NCI-H128 (cell line): ENCODE results near the gene MRO.
"Not testable (repeated sequence)": the region's sequence is repeated elsewhere in the genome, so short reads cannot be mapped to it uniquely, and the experiment has no call there.

ENCODE experiments used
- DNase-seq: peaks from one replicate; lab custom pipeline; 2025; ENCODE audit not compliant: unreplicated experiment; lab: John Stamatoyannopoulos, UW

The MRO gene

DNA sequence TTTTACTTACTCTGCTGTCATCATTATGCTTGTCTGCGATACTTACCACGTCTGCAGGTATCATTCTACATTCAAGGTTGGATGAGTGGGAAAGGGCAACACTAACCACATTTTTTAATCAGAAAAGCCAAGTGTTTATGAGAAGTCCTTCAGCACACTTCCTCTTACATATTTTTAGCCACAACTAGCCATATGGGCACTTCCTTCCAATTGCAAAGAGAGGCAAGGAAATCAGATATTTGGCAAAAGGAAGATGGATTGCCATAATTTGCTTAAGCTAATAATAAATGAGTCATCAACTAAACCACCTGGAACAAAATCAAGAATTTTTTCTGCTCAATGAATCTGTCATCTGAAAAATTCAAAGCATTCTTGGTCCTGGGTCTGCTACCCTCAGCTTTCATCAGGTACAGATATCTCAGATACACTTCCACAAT is 16.7 kb upstream of the MRO start:
- no peak for DNase-seq

DNA sequence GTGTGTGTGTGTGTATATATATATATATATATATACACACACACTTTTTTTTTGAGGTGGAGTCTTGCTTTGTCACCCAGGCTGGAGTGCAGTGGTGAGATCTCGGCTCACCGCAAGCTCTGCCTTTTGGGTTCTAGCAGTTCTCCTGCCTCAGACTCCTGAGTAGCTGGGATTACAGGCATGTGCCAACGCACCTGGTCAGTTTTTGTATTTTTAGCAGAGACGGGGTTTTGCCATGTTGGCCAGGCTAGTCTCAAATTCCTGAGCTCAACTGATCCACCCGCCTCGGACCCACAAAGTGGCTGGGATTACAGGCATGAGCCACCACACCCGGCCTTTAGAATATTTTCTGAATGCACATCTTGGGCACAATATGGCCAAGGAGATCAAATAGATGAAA is 13.7 kb upstream of the MRO start:
- DNase-seq = not testable (repeated sequence)

DNA sequence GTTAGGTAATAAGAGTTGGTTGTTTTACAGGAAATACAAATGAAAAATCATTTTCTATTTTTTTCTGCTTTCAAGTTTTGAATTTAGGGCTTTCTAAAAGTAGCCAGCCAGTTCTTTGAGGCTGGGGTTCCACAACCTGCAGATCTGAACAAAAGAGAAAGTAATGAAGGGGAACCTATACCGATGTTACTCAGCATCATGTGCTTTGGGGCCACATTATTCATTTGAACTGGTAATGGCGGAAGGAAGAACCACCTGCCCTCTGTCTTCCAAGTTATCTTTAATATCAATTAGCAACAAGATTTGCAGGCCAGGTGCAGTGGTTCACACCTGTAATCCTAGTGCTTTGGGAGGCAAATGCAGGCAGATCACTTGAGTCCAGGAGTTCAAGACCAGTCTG is 12.9 kb upstream of the MRO start:
- no peak for DNase-seq

DNA sequence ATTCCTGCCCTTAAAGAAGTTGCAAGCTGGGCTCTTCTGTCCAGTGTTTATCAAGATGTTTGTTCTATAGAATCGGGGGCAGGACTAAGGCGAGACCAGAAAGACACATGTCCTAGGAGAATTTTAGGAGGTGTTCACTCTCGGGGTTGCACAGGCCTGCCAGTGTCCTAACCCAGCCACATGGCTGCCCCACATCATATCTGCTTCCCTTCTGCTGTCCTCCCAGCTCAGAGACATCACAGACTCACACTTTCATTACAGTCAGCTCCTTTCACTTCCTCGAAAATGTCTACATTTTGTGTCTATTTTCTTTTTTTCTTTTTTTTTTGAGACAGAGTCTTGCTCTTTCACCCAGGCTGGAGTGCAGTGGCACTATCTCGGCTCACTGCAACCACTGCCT is 10.7 kb upstream of the MRO start:
- DNase-seq = no peak

DNA sequence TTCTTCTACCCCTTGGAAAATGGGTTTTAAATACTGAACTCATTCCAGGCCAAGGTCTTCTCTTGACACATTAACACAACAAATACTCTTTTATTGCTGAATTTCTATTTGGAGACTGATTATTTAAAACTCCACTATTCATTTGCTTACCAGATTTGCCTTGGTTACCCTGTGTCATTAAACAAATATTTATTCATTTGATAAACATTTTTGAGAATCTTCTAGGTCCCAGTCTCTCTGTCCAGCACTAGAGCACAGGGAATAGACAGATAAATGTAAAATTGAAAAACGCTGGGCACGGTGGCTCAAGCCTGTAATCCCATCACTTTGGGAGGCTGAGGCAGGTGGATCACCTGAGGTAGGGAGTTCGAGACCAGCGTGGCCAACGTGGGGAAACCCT is 9.8 kb upstream of the MRO start:
- no peak for DNase-seq

DNA sequence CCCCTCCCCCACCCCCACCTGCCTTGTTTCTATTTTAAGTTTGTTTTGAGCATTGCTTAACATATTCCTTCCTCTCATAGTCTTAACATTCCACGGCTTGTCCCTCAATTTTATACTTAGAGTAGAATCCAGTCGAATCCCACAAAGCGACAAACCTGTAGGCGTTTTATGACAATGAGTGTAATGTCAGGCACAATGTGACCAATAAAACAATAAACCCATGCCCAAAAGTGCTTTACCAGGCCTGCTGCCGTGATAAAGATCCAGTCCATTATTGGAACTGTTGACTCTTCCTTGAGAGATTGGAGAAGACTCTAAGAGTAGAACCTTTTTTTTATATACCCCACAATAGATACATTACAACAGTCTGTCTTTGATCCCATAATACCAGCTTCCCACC is 6.2 kb upstream of the MRO start:
- no peak for DNase-seq

DNA sequence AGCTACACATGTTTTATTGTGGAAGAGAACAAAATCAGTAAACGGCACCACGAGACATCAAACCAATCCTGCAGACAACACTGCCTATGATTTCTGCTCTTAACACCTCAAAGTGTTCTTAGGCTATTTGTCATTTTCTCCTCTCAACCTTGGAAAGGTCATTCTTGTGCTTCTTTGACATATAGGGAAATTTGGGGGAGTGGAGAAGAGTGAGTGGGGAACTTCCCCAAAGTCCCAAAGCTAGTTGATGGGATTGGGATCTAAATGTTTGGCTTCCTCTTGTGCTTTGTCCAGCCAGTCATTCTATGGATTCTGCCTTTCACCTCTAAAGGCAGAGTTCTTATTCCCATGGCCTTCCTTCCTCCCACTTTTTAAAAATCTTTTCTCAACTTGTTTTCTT is 5.8 kb upstream of the MRO start:
- no peak for DNase-seq

DNA sequence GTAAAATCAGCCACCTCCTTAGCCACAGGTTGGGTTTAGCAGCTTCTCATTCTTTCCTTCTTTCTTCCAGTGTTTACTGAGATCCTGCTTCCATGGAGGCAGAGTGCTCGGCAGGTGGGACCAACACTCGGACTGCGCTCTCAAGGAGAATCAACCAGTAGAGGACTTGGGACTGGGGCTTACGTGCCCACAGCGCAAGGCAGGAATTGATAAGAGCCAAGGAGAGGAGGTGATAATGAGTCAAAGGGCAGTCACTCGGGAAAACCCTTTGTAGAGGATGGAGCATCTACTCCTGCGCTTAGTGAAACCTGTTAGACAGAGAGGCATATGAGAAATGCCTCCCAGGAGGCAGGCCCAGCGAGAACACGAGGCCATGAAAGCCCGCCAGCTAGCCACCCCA is 2.9 kb upstream of the MRO start:
- DNase-seq = no peak

DNA sequence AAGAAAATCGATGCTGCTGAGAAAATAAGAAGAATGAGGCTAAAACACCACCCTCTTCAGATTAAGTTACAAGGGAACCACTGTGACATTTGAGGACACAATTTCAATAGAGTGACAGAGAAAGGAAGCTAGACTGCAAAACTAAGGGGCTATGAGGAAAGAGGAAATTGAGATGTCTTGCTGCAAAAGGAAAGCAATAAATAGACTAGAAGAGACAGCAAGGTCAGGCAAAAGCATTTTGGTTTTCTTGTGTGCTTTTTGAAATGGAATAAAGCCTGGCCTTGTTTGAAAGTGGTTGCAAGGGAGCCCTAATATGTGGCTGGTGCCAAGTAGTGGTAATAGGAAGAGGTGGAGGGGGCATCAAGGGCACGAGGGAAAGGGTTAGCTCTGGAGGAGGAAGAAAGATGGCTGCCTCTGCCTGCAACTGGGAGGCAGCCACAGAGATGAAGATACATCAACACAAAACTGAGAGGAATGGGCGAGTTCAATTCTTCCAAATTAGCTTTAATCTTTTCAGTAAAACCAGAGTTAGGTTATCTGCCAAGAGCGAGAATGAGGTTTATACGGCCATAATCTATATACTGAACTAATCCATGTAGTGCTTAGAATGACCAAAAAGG is 1.2 kb upstream of the MRO start:
- DNase-seq = no peak

DNA sequence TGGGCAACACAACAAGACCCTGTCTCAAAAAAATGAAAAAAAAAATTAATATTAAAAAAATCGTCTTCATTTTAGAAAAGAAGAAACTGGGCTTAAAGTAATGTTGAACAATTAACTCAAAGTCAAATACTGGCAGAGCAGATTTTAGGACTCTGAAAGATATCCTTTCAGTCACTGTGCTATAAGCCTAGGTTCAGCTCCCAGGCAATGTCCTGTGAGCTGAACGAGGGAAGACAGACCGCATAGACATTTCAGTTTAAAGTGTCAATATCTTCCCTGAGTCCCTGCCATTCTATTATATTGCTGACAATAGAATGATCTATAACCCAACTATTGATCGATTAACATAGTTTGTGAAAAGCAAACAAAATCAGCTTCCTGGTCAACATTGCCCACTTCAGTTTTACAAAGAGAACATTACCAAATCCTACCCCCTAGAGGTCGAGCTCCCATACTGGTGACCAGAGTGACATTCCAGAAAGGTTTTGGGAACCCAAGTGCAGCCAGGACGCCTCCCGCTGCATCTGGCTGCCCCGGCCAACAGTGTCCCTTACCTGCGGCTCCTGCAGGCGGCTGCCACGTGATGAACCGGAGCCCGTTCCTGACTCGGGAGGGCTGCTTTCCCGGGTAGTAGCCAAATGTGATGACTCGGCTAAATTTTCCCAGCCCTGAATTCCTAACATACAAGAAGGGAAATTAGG is 639 bp downstream of the MRO start:
- DNase-seq = no peak

DNA sequence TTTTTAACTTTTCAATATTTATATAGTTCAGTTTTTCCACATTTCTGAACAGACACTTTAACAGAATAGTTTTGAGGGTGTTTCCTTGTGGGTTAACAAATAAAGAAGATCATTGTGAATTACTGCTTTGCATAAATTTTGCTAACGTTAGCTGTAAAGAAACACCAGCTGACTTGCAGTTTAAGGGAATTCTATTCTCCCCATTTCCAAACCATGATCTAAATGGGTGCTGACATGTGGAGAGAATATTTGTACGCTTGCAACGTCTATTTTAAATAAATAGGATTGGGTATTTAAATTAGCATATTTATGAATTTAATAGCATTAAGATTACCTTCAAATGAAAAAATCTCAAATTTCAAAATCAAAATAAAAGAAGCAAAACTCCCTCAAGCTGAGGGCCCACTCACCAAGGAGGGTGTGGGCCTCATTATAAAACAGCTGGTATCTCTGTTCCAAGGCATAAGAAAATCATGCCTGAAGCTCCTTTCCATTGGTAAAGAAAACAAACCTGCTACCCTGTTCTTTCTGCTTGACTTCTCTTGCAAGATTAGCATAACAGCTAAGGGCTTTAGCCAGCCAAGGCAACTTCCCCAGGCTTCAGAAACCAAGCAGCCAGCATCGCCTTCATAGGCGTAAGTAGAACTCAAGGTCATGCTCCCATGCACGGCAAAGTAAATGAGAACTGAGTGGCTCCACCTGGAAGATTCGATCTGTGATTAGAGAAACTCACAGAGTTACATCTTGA is 3.2 kb downstream of the MRO start:
- DNase-seq = no peak

DNA sequence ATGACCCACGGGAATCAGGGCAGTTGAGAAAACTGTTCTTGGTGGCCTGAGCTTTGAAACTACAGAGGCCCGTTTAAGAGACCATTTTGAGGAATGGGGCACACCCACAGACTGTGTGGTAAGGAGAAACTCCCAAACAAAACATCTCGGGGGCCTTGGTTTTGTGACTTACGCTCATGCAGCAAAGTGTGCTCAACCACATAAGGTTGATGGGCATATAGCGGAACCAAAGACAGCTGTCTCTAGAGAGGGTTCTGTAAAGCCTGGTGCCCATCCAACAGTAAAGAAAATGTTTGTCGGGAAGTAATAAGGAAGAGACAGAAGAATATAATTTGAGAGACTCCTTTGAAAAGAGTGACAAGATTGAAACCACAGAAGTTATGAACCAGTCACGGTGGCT is 5.4 kb downstream of the MRO start:
- no peak for DNase-seq

DNA sequence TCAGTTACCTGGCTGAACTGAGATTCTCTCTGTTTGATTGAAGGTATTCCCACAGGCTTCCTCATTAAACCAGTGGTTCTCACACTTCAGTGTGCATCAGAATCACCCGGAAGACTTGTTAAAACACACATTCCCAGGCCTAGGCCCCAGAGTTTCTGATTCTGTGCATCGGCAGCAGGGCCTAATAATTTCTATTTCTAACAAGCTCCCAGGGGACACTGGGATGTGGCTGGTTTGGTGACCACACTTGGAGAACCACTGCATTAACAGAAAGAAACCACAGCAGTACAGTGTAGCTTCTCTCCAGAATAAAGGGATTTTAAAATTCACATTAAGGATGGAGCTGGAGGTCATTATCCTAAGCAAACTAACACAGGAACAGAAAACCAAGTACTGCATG is 6.5 kb downstream of the MRO start:
- DNase-seq = no peak

DNA sequence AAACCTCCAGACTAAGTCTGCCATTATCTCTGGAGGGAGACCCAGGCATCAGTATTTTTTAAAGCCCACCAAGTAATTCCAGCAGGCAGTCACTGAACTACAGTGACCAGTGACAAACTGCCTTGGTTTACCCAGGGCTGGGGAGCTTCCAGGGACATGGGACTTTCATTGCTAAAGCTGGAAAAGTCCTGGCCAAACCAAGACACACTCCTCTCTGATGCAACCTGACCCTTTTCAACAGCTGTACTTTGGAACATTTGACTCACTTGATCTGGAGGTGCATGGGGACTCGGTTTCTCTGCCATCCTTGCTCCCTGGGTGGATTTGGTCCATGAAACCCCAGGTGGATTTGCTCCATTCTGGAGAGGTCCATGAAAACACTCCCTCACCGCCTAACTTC is 7.0 kb downstream of the MRO start:
- no peak for DNase-seq

DNA sequence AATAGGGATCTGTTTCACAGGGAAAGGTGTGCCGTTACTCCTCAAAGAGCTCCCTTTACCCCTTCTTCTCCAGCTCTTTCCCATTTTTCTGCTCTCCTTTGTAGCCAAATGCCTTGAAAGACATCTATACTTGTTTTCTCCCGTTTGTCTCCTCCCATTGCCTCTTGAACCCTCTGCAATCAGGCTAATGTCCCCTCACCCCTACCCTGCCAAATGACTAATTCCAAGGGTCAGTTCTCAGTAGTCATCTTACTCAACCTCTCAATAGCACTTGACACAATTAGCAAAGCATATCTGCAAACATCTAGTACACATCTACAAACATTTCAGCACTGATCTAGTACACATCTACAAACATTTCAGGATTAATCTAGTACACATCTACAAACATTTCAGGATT is 12.6 kb downstream of the MRO start:
- no peak for DNase-seq

DNA sequence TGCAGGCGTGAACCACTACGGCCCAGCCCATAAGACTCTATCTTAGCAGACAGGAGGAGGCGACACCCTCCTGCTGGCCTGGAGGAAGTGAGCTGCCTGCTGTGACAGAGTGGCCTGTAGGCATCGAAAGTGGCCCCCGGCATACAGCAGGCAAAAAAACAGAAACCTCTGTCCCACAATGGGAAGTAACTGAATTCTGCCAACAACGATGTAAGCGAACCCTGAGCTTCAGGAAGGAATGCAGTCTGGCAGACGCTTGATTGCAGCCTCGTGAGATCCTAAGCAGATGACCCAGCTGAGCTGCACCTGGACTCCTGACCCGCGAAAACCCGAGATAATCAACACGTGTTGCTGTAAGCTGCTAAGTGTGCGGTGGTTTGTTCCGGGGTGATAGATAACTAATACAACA is 13.6 kb downstream of the MRO start:
- DNase-seq = no peak

DNA sequence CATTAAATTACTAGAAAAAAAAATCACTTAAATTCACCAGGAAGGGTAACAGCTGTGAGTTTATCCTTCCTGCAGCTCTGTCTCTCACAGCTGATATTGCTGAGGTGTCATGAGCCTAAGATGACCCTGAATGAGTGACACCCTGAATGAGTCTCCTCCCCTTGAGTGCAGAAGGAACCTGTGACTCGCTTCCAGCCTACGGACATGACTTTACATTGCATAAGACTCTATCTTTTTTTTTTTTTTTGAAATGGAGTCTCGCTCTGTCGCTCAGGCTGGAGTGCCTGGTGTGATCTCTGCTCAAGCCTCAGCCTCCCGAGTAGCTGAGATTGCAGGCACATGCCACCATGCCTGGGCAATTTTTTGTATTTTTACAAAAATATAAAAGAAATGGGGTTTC is 14.1 kb downstream of the MRO start:
- DNase-seq = no peak

DNA sequence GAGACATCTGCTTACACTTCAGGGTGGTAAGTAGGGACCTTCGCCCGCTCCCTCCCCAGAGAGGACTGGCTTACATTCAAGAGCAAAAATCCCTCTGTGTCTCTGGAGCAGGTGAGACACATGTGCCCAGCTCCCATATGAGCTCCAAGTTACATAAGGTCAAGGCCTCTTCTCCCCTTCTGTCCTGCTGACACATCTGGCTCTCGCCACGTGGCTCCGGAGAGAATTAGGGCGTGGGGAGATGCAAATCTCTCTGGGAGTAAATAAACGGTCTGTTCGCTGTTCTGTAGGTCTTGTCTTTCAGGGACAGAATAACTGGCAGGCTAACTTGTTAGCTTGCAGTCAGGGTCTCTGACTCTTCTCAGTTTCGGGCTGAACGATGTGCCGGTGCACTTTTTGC is 16.2 kb downstream of the MRO start:
- DNase-seq = no peak

DNA sequence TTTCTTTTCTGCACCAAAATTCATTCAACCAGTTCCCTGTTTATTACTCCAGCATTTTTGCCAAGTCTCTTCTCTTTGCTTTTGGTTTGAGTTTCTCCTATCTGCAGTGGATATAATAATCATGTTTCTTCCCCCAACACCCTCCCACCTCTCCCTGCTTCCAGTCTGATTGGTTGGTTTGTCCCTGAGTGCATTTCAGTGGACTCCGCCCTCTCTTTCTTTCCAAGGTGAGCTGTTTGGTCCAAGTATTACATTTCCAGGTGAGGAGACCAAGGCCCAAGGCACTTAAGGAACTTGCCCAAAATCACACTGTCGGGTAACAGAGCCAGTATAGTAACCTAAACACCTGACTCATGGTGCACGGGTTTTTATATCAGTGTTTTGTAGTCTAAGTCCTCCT is 17.7 kb downstream of the MRO start:
- no peak for DNase-seq

DNA sequence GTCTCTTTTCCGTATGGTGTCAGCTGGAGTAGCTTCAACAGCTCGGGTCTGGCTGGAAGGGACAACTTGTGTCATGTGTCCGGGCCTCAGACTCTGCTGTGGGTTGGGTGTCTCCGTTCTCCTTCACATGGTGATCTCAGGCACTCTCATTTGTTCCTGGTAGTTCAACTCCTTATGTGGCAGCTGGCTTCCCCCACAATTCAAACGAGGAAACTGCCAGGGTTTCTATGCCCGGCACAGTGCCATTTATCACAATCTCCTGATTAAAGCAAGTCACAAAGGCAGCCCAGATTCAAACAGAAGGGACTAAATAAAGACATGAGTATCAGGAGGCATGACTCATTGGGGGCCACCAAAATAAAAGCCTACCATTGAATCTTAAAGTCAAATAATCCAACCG is 22.7 kb downstream of the MRO start:
- no peak for DNase-seq

DNA sequence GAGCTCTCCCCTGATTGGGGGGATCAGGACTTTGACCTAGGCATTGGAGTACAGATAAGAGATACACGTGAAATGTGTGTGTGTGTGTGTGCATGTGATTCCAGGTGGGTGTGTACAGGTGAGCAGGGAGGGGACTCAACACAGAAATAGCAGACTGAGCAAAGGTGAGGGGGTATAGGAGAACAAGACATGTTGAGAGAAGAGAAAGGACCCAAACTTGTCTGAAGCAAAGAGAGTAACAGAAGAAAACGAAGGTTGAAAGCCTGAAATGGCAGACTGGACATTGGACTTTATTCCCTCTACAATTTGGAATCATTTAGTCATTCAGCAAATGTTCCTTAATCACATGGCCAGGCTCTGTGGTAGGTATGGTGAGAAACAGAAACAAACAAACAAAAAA is 23.3 kb downstream of the MRO start:
- no peak for DNase-seq
